AML-193 (cell line): Measurements from ENCODE around the gene EIF2B4.
"Not testable (repeated sequence)": the region's sequence is repeated elsewhere in the genome, so short reads cannot be mapped to it uniquely, and the experiment has no call there.

Experiments used
- DNase-seq, 2 experiments: peaks; one replicate each; lab custom pipeline; 2025; lab: John Stamatoyannopoulos, UW

The EIF2B4 gene

DNA sequence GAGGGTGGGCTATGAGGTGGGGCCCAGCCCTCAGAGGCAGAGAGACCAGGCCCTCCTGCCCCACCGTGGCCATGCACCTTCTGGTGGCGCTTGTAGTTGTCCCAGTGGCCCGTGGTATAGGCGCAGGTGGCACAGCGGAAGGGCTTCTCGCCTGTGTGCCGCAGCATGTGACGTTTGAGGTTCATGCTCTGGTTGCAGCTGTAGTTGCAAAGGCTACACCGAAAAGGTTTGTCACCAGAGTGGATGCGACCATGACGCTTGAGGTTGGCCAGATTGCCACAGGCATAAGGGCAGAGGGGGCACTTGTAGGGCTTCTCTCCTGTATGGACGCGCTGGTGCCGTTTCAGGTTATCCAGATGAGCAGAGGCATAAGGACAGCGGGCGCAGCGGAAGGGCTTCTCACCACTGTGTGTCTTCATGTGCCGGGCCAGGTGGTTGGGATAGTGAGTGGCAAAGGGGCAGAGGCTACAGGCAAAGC lies 7.5 kb upstream of the EIF2B4 start:
- DNase-seq, result no peak

DNA sequence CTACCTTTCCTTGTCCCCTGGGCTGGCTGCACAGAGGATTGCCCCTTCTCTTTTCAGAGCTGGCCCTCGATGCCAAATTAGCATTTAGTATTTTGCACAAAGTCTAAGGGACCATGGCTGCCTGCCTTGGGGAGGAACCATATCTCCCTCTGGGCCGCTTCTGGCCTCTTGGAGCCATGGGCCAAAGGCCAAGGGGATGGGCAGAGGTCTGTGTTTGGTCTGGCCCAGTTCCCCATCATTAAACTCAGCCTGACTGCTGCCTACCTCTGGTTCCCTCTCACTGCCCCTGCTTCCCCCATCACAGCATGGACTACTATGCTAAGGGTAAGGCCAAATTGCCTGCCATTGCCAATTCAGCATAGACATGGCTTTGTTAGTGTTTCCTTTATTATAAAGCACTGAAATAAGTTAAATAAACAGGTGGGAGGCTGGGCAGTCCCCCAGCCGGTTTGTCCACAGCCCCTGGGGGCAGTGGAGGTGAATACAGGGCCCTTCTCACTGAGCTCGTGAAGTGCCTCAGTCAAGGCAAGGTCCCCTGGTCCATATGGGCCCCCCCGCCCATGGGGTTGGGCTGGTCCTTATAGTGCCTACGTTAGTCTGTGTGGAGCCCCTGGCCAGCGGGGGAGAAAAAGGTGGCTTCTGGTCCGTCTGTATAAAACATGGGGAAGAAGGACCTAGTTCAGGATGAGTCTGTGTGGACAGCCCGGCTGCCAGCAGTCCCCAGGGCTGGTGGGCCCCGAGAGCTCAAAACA lies 6.9 kb upstream of the EIF2B4 start:
- DNase-seq, result no peak

DNA sequence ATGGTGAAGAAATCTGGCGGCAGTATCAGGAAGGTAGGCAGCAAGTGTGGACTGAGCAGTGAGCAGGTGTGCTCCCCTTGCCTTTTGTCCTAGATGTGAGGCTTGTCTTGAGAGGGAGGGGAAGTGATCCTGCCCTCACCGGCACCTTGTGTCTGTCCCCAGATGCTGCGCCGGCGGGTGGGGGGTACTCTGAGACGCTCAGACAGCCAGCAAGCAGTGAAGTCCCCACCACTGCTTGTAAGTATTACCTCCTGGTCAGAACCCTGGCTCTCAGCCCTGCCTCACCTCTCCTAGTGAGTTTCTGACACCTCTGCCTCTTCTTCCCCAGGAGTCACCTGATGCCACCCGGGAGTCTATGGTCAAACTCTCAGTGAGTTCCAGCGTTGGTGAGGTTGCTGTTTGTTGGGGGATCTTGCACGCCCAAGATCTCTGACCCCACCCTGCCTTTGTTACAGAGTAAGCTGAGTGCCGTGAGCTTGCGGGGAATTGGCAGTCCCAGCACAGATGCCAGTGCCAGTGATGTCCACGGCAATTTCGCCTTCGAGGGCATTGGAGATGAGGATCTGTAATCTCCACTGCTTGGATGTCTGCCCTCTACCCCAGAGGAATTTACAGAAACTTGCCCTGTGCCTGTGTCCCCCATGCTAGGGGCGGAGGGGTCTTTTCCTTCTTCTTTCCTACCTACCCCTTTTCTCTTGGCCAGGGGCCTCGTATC lies 6.2 kb upstream of the EIF2B4 start:
- no peak for DNase-seq

DNA sequence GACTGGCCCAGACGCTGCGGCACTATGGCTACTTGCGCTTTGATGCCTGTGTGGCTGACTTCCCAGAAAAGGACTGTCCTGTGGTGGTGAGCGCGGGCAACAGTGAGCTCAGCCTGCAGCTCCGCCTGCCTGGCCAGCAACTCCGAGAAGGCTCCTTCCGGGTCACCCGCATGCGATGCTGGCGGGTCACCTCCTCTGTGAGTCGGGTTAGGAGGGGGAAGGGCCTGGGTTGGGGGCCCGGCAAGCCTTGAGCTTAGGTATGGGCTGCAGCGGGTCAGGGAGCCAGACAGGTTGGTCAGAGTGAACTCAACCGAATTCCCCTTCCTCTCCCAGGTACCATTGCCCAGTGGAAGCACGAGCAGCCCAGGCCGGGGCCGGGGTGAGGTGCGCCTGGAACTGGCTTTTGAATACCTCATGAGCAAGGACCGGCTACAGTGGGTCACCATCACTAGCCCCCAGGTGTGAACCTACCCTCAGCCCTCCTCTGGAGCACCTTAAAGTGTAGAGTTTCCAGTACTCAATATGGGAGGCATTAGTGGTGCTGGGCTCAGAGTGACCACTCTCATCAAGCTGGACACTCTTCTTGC lies 5.5 kb upstream of the EIF2B4 start:
- no peak for DNase-seq

DNA sequence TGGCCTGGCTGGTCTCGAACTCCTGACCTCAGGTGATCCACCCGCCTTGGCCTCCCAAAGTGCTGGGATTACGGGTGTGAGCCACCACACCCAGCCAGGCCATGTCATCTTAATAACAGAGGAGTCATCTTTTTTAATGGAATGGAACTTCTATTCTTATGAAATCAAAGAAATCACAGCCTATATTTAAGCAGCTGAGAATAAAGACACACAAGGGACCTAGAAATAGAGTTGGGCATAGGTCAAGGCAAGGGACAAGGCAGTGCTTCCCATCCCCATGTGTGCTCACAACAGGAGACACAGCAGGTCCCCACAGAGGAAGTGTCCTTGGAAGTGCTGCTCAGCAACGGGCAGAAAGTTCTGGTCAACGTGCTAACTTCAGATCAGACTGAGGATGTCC lies 3.4 kb upstream of the EIF2B4 start:
- DNase-seq, result no peak

DNA sequence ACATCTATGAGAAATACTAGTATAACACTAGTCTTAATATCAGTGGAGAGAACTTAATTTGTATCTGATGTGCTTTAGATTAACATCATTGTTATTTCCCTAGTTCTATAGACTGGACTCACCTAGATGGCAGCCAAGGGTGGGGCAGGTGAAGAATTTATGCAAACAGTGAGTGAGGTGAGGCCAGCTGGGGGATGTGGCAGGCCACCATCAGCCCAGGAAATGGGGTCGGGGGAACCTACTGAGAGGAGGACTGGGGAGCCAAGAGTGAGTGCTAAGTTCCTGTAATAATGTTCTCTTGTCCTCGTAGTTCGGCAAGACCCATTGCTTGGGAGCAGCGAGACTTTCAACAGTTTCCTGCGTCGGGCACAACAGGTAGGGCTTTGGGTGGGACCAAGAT lies 2.8 kb upstream of the EIF2B4 start:
- no peak for DNase-seq

DNA sequence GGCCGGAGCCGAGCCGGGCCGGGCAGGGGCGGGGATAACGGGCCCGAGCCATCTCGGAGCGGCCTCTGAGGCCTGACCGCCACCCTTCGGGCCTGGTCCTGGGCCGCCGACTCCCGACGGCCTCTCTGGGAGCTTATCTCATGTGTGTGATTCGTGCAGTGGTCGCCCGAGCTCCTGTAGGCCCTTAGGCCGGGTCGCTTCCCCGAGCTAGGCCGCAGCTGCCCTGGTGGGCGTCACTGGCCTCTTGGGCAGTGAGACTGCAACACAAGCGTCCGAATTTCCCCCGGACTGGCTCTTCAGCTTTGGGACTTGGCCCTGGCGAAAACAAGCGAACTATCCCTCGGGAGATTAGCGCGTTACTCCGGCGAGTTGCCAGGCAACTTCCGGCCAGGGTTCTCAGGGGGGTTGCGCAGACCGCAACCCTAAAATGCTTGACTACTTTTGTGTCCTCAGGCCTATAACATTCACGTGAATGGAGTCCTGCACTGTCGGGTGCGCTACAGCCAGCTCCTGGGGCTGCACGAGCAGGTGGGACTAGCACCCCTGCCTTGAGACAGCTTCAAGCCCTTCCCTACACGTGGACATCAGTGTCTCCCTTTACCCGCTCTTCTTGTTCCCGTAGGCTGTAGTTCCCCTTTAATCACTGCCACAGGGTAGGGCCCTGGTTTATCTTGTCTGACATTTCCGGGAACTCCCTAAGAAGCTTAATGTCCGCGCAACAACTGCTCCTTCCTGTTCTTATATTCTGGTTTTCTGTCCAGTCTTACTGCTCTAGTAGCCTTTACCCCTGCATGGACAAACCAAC lies 880 bp upstream of the EIF2B4 start:
- peak; percentile 70 to 80 for DNase-seq

DNA sequence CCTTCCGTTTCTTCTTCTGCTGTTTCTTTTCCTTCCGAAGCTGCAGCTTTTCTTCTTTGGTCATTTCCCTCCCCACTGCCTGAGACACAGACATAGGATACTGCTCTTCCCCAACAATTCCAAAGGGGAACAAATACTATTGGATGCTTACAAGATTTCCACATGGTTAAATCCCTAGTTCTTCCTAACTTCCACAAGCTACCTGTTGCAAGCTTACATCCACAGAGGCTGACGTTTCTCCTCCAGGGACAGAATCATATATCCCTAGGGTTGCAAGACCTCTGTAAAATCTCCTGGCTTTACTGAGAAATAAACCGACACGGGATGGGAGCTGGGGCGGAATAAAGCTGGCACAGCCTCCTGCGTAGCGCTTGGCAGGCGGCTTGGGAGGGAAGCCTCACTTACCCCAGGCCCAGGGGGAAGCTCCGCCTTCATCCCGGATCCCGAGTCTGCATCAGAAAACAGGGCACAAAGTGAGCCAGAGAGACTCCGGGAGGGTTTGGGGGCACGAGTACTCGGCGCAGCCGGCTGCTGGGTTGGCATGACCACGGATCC lies 590 bp downstream of the EIF2B4 start:
- DNase-seq, result peak in 1 of 2 experiments; percentile 16

DNA sequence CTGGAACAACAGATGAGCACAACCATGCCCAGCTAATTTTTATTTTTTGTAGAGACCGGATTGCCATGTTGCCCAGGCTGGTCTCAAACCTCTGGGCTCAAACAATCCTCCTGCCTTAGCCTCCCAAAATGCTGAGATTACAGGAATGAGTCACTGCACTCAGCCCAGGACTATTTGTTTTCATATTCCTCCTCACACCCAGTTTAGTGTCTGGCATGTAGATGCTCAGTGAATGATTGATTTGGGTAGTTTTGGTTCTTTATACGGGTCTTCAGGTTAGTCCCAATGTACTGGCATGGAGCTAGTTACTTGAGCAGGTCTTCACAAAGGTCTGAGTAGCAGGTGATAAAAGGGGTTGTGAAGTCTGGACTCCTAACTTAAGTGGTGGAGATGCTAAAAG lies 6.2 kb downstream of the EIF2B4 start:
- no peak for DNase-seq

DNA sequence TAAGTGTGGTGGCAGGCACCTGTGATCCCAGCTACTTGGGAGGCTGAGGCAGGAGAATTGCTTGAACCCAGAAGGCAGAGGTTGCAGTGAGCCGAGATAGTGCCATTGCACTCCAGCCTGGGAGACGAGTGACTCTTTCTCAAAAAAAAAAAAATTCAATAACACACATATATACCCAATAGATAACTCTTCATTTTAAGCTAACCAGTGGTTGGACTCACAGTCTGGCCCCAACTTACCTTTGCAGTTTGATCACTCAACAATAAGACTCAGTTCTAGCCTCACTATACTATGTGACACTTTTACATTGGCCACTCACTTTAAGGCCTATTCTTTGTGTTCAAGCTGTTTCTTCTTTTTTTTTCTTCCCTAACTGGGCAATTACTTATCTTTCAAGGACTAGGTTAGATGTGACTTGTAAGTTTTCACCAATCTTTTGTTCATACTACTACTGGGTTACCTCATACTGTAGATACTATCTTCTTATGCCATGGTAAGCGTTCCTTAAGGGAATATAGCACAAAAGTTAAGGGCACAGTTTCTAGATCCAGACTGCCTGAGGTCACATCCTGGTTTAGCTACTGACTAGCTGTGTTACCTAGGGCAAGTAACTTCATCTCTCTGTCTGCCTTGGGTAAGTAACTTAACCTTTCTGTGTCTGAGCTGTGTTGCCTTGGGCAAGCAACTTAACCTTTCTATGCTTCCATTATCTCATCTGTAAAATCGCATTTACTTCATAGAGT lies 7.3 kb downstream of the EIF2B4 start:
- DNase-seq, result no peak

DNA sequence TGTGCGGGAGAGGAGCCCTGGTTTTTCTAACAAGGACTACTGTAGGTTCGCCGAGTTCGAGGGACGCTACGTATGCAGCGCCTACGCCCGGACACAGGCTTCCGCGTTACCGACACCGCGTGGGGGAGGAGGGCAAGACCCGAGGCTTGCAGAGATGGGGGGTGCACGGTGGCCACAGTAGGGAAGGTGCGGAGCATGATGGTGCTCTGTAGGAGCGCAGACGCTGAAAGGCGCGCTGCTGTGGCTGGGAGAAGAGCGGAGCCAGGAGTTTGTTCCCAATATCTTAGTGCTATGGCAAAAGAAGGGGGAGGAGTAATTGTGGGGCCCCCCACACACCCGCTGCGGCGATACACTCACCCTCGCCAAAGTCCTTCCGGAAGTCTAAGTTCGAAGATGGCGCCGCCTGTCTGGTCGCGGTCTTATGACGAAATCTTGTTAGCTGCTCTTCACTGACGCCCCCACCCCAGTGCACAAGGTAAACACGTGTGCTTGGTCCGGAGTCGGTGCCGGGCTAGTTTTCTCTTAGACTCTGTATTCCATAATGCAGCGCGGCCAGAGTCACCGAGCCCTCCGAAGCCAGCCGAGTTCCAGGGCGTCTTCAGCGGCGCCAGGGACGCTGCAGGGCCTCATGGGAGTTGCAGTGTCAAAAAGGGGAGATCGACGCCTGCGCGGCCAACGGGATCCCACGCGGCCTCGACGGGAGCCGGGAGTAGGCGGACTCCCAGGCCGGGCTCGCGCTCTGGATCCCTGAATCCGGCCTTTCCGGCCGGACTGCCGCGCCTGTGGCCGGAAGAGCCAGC lies 13.6 kb downstream of the EIF2B4 start, which contains the start of gene GTF3C2:
Gene GTF3C2 (minus strand): TSS at position 383 of the 800 bp plus-strand sequence. CDS start 13,210 bp downstream, outside the sequence.
- peak; percentile 92 to 95 for DNase-seq

DNA sequence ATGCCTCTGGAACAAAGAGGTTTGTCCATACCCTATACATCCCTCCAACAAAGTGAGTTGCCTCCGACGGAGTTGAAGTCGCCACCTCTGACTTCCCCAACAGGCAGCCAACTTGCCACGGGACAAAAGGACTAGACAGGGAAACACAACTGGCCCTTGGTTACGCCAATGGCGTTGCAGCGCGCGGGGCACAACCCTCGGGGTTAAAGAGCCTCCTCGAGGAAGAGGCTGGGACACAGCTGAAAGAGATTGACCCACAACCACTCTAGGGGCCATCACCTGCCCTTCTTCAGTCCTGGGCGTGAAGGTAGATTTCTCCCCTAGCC lies 14.1 kb downstream of the EIF2B4 start:
- DNase-seq, result peak; percentile 64 to 69

DNA sequence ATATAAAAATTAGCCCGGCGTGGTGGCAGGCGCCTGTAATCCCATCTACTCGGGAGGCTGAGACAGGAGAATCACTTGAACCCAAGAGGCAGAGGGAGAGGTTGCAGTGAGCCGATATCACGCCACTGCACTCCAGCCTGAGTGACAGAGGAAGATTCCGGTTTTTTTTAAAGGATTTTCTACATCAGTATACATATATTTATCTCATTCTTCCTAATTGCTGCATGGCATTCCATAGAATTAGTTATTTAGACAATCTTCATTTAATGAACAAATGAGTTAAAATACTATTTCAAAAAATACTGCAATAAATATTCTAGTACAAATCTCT lies 15.6 kb downstream of the EIF2B4 start:
- DNase-seq, result no peak

DNA sequence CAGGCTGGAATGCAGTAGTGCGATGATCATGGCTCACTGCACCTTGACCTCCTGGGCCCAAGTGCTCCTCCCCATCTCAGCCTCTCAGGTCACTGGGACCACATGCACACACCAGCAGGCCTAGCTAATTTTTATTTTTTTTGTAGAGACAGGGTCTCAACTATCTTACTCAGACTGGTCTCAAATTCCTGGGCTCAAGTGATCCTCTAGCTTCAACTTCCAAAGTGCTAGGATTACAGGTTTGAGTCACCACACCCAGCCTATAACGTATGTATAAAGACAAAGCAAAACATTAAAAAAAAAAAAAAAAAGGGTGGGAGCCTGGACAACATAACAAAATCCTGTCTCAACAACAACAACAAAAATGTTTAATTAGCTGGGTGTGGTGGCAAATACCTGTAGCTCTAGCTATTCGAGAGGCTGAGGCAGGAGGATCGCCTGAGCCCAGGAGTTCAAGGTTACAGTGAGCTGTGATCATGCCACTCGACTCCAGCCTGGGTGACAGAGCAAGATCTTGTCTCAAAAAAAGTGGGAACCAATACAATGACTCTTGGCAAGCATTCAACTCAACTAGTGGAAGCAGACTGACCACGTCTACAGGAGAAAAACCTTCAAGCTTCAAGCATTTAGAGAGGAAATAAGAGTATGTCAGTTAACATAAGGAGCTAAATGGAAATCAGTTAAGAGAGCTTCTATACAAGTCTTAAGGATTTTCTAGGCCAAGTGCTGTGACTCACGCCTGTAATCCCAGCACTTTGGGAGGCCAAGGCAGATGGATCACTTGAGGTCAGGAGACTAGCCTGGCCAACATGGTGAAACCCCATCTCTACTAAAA lies 16.2 kb downstream of the EIF2B4 start:
- peak; percentile 44 to 67 for DNase-seq

DNA sequence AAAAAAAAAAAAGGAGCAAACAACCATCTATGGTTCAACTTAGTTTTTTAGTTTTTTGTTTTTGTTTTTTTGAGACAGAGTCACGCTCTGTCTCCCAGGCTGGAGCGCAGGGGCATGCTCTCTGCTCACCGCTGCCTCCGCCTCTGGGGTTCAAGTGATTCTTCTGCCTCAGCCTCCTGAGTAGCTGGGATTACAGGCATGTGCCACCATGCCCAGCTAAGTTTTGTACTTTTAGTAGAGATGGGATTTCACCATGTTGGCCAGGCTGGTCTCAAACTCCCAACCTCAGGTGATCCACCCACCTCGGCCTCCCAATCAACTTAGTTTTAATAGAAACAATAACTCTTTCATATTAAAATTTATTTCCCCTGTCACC lies 16.8 kb downstream of the EIF2B4 start:
- not testable (repeated sequence) for DNase-seq

DNA sequence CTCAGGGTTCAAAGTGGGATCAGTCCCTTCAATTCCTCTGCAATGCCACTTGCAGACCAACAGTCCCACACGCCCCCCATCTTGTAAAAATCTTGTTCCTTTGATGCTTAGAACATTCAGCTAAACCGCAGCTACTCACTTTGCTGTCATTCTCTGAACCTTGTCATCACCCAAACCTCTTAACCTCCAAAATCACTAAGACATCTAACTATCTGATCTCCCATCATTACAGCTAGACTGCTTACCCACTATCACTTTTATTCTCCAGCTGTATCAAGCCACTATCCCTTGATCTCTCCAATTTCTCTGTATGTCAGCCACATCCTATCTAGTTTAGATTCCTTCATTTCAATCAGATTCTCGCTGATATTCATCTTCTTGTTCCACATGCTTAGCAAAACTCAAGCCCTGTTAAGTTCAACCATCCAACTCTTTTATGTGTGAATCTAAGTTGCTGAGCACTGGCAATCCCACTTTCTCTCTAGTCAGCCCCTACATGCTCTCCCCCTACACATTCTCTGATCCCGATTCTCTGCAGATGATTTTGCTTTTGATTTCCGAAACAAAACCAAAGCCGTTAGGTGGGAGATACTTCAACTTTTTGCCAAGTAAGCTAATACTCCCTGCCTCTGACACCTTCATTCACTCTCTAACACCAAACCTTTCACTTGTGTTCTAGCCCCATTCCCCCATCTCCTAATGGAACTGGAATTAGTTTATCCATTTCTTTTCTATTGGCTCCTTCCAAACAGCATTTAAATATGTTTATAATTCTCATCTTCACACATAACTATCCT lies 18.1 kb downstream of the EIF2B4 start:
- no peak for DNase-seq

DNA sequence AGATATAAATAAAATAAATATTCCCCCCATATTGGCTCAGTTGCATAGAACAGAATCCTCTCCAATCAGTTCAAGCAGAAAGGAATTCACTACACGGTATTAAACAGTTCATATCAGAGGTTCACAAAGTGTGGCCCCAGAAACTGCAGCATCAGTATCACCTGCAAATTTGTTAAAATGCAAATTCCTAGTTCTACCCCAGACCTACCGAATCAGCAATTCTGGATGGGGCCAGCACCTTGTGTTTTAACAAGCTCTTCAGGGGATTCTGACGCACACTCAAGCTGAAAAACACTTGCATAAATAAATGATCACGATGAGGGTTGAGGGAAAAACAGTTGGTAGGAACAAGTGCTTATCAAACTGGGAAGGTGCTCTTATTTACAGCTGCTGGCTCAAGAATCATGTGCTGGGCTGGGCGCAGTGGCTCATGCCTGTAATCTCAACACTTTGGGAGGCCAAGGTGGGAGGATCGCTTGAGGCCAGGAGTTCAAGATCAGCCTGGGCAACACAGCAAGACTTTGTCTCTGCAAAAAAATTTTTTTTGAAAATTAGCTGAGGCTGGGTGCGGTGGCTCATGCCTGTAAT lies 19.9 kb downstream of the EIF2B4 start:
- no peak for DNase-seq

DNA sequence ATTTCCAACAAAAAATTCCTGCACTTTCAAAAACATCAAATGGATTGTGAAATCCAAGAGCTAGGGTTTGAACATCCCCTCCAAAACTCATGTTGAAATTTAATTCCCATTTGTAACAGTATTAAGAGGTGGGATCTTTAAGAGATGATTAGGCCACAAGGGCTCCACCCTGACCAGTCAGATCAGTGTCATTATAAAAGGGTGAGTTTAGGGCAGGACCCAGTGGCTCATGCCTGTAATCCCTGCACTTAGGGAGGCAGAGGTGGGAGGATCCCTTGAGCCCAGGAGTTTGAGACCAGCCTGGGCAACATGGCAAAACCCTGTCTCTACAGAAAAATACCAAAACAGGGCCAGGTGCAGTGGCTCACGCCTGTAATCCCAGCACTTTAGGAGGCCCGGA lies 22.5 kb downstream of the EIF2B4 start:
- no peak for DNase-seq
